Suprapubic skin (tissue), 4 donors: ENCODE data around the gene GIMAP8. TPM values are rescaled to one million over a fixed set of nuclear protein-coding genes. Genes with fewer than 3 reads are reported as not detected.
A peak's percentile ranks its signal among the peaks of the same experiment; 100 is the strongest.

Experiments used
- DNase-seq, 2 donors: peaks; one replicate each; pipeline ENCODE4 v3.0.0-alpha.2; 2019; ENCODE audit warnings: low spot score in 2 of 2
- H3K27ac ChIP-seq: fragments of 200-600 bp; sonication (generic); one replicate; pipeline ENCODE4 v1.5.1; 2019
- H3K27me3 ChIP-seq: fragments of 200-600 bp; sonication (generic); one replicate; pipeline ENCODE4 v1.5.1; 2019
- H3K36me3 ChIP-seq: fragments of 200-600 bp; sonication (generic); one replicate; pipeline ENCODE4 v1.5.1; 2019
- H3K4me1 ChIP-seq: fragments of 200-600 bp; sonication (generic); one replicate; pipeline ENCODE4 v1.5.1; 2019
- H3K4me3 ChIP-seq: fragments of 200-600 bp; sonication (generic); one replicate; pipeline ENCODE4 v1.5.1; 2019; ENCODE audit warnings: mild to moderate bottlenecking
- H3K9me3 ChIP-seq: fragments of 200-600 bp; sonication (generic); one replicate; pipeline ENCODE4 v1.5.1; 2019
- CTCF ChIP-seq, 2 donors: fragments of 200-600 bp in 1 of 2; fragments of 450-650 bp in 1 of 2; sonication (generic) in 1 of 2; IDR thresholded peaks; one replicate each; pipeline ENCODE4 v1.5.1; 2016 to 2019; ENCODE audit warnings: antibody characterized with exemption in 2 of 2, mild to moderate bottlenecking in 1 of 2, moderate library complexity in 1 of 2
- EP300 ChIP-seq: sonication (generic); formaldehyde crosslinking; IDR thresholded peaks from one replicate; pipeline ENCODE4 v1.6.1; 2017; ENCODE audit warnings: antibody characterized with exemption
- POLR2A ChIP-seq, 2 donors: fragments of 450-650 bp; IDR thresholded peaks; one replicate each; pipeline ENCODE4 v1.6.1; 2017; ENCODE audit warnings: antibody characterized with exemption in 2 of 2, mild to moderate bottlenecking in 2 of 2, moderate library complexity in 2 of 2
- POLR2AphosphoS5 ChIP-seq, 3 donors: sonication (generic); formaldehyde crosslinking; IDR thresholded peaks; one replicate each; pipeline ENCODE4 v1.6.1; 2017; ENCODE audit warnings: antibody characterized with exemption in 3 of 3
- WGBS: methylation state at CpG from one replicate; pipeline ENCODE4 v1.1.5; 2018; 5-methylcytosine and 5-hydroxymethylcytosine counted together
- total RNA-seq, 4 donors: library from RNA; depleted of rRNA; stranded (reverse); fragments of >200 nt; gene quantifications; one replicate each; pipeline ENCODE4 v1.1.0, GENCODE V29; 2016

The GIMAP8 gene
- total RNA-seq, 4 donors from 2014 or later: 1.5 to 5.6 (median 3.2) TPM

GRCh38 chr7:150406567-150407421 lies 43.6 kb upstream of the GIMAP8 start:
- Histone ChIP-seq H3K27me3 (no peaks in the 10 kb centered on the region), H3K27ac (peak overlapping the region; percentile 90), H3K4me1 (peaks cover 38% of the 10 kb centered on the region), H3K9me3 (no peaks in the 10 kb centered on the region), H3K4me3 (peak overlapping the region; percentile 84), H3K36me3 (peaks cover 23% of the 10 kb centered on the region)
- 56% methylated on average over 10 of the region's 10 CpGs for WGBS
- peak; percentile 57 to 73 for DNase-seq
- TF ChIP-seq POLR2AphosphoS5 (IDR thresholded peaks at IDR 0.05) (no peak), EP300 (no peak), POLR2A (IDR thresholded peaks at IDR 0.05) (no peak), CTCF (IDR thresholded peaks at IDR 0.05) (no peak)

- H3K36me3 ChIP-seq: peaks cover 23% of the 10 kb centered on the region
- no peak for TF ChIP-seq EP300
- no peak for TF ChIP-seq CTCF (IDR thresholded peaks at IDR 0.05)
- TF ChIP-seq POLR2AphosphoS5 (IDR thresholded peaks at IDR 0.05): no peak
- TF ChIP-seq POLR2A (IDR thresholded peaks at IDR 0.05): no peak
- no peak overlapping the region for H3K4me3 ChIP-seq
- H3K27me3 ChIP-seq: no peaks in the 10 kb centered on the region
- H3K9me3 ChIP-seq: no peaks in the 10 kb centered on the region
- no peak overlapping the region for H3K27ac ChIP-seq
- WGBS: 95% methylated on average over 63 of the region's 91 CpGs
- peaks cover 38% of the 10 kb centered on the region for H3K4me1 ChIP-seq
- DNase-seq: peak; percentile 68 to 76
Observed at GRCh38 chr7:150407588-150408392, 42.6 kb upstream of the GIMAP8 start.

- H3K36me3 ChIP-seq: peaks cover 23% of the 10 kb centered on the region
- peaks cover 37% of the 10 kb centered on the region for H3K4me1 ChIP-seq
- no peak for TF ChIP-seq POLR2A (IDR thresholded peaks at IDR 0.05)
- no peak for TF ChIP-seq CTCF (IDR thresholded peaks at IDR 0.05)
- TF ChIP-seq POLR2AphosphoS5 (IDR thresholded peaks at IDR 0.05): no peak
- no peak for TF ChIP-seq EP300
- no peak overlapping the region for H3K4me3 ChIP-seq
- no peaks in the 10 kb centered on the region for H3K27me3 ChIP-seq
- no peaks in the 10 kb centered on the region for H3K9me3 ChIP-seq
- DNase-seq: peak; percentile 58 to 74
- H3K27ac ChIP-seq: no peak overlapping the region
- WGBS: 85% methylated on average over 17 of the region's 22 CpGs
Observed at GRCh38 chr7:150408393-150409299, 41.8 kb upstream of the GIMAP8 start.

- DNase-seq: peak; percentile 44 to 45
- 86% methylated on average over 10 of the region's 10 CpGs for WGBS
- Histone ChIP-seq H3K27me3 (no peaks in the 10 kb centered on the region), H3K9me3 (no peaks in the 10 kb centered on the region), H3K4me1 (peaks cover 28% of the 10 kb centered on the region), H3K27ac (no peak overlapping the region), H3K36me3 (peaks cover 23% of the 10 kb centered on the region), H3K4me3 (no peak overlapping the region)
- no peak for TF ChIP-seq POLR2A (IDR thresholded peaks at IDR 0.05)
- no peak for TF ChIP-seq EP300
- TF ChIP-seq POLR2AphosphoS5 (IDR thresholded peaks at IDR 0.05): no peak
- no peak for TF ChIP-seq CTCF (IDR thresholded peaks at IDR 0.05)
Observed at GRCh38 chr7:150409300-150410030, 41.0 kb upstream of the GIMAP8 start.
